ENCODE results near the gene CDKN2AIPNL.

DNA sequence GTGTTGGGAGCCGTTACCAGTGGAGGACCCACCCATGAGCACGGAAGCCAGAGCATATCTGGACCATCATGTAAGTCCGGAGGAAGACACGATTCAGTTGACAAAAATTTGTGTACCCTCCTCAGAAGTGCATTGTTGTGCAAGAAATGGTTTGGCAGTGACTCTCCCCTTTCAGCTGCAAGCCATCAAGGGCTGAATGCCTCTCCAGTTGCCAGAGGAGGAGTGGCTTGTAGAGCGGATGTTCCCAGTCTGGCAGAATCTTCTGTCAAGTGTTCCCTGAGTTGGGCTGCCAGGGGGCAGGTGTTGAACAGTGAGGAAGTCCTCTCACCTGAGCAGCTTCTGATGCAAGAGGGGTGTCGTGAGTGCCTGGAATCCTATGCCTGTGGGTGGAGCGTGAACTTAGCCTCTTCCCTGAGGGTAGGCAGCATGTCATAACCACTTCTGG, 27.6 kb upstream of the CDKN2AIPNL start:
- no peak for TF ChIP-seq CTCF (conservative IDR thresholded peaks at IDR 0.05; ENCODE audit: low read depth, low read length)
- TF ChIP-seq EZH2 (IDR thresholded peaks at IDR 0.05; ENCODE audit: borderline replicate concordance, low read depth, low read length, poor library complexity, severe bottlenecking) = no peak

All from A673 (cell line).